ENCODE measurements around the gene CASP3. TPM values are rescaled to one million over a fixed set of nuclear protein-coding genes. Genes with fewer than 3 reads are reported as not detected.

The CASP3 gene
- 87.2 and 96.6 TPM in 2 replicates for total RNA-seq

- intact Hi-C loops (cut with micrococcal nuclease): loop anchor here (1.0 to 5.0 kb wide), 23 partner anchors 15 to 1207 kb away; partner anchors contain the start of genes CCDC110, CDKN2AIP, CENPU and CFAP97
Observed at GRCh38 chr4:184649026-184649970, at the start of gene CASP3, which contains the start of gene PRIMPOL. Gene CASP3, minus strand, starts transcription at chr4:184649447. Its CDS starts 10,994 bp downstream, at chr4:184638453. Gene PRIMPOL, plus strand, starts transcription at chr4:184649738. Its CDS starts 7,403 bp downstream, at chr4:184657141.

- intact Hi-C loops (cut with micrococcal nuclease): no loop called here
Observed at GRCh38 chr4:184697956-184698355, 48.7 kb upstream of the CASP3 start.

GRCh38 chr4:184695178-184695896 lies 46.1 kb upstream of the CASP3 start:
- intact Hi-C loops (cut with micrococcal nuclease): no loop called here

- intact Hi-C loops (cut with micrococcal nuclease): no loop called here
Observed at GRCh38 chr4:184694412-184694956, 45.2 kb upstream of the CASP3 start.

GRCh38 chr4:184693056-184693455 lies 43.8 kb upstream of the CASP3 start:
- intact Hi-C loops (cut with micrococcal nuclease): no loop called here

- intact Hi-C loops (cut with micrococcal nuclease): no loop called here
Observed at GRCh38 chr4:184689681-184690080, 40.4 kb upstream of the CASP3 start.

GRCh38 chr4:184688447-184688846 lies 39.2 kb upstream of the CASP3 start:
- intact Hi-C loops (cut with micrococcal nuclease): no loop called here

- intact Hi-C loops (cut with micrococcal nuclease): no loop called here
Observed at GRCh38 chr4:184688005-184688404, 38.8 kb upstream of the CASP3 start.

GRCh38 chr4:184684491-184685189 lies 35.4 kb upstream of the CASP3 start:
- intact Hi-C loops (cut with micrococcal nuclease): no loop called here

- intact Hi-C loops (cut with micrococcal nuclease): no loop called here
Observed at GRCh38 chr4:184681916-184682315, 32.7 kb upstream of the CASP3 start.

GRCh38 chr4:184680698-184681097 lies 31.5 kb upstream of the CASP3 start:
- intact Hi-C loops (cut with micrococcal nuclease): no loop called here

- intact Hi-C loops (cut with micrococcal nuclease): no loop called here
Observed at GRCh38 chr4:184675821-184676492, 26.7 kb upstream of the CASP3 start.

- intact Hi-C loops (cut with micrococcal nuclease): no loop called here
Observed at GRCh38 chr4:184675018-184675417, 25.8 kb upstream of the CASP3 start.

- intact Hi-C loops (cut with micrococcal nuclease): no loop called here
Observed at GRCh38 chr4:184674011-184674410, 24.8 kb upstream of the CASP3 start.

GRCh38 chr4:184672741-184673140 lies 23.5 kb upstream of the CASP3 start:
- intact Hi-C loops (cut with micrococcal nuclease): no loop called here

GRCh38 chr4:184671101-184671500 lies 21.9 kb upstream of the CASP3 start:
- intact Hi-C loops (cut with micrococcal nuclease): no loop called here

- intact Hi-C loops (cut with micrococcal nuclease): loop anchor here (5.0 kb wide), 1 partner anchor 63 kb away; the partner anchor contains the start of gene CENPU
Observed at GRCh38 chr4:184669251-184669650, 20.0 kb upstream of the CASP3 start.

GRCh38 chr4:184668511-184669114 lies 19.4 kb upstream of the CASP3 start:
- intact Hi-C loops (cut with micrococcal nuclease): loop anchor here (1.0 to 5.0 kb wide), 2 partner anchors 19 to 64 kb away; partner anchors contain the start of genes CASP3, CENPU and PRIMPOL

GRCh38 chr4:184668096-184668495 lies 18.8 kb upstream of the CASP3 start:
- intact Hi-C loops (cut with micrococcal nuclease): loop anchor here (1.0 to 5.0 kb wide), 2 partner anchors 19 to 64 kb away; partner anchors contain the start of genes CASP3, CENPU and PRIMPOL

GRCh38 chr4:184666670-184667069 lies 17.4 kb upstream of the CASP3 start:
- intact Hi-C loops (cut with micrococcal nuclease): loop anchor here (5.0 kb wide), 1 partner anchor 66 kb away; the partner anchor contains the start of gene CENPU

Data from T-helper 1 cell treated with Interleukin-12 subunit alpha and Interleukin-12 subunit beta and Interleukin-4 antibody, amounts not matched to agents 30 ng/mL and 1 ng/mL, for 36 hours (primary cell).